NCI-H748 treated with DMSO at 0.1 percent for 48 hours (cell line): ENCODE measurements around the gene ASTN1.

ENCODE experiments used
- DNase-seq: peaks from one replicate; lab custom pipeline; 2025; lab: John Stamatoyannopoulos, UW

ASTN1 gene

DNA sequence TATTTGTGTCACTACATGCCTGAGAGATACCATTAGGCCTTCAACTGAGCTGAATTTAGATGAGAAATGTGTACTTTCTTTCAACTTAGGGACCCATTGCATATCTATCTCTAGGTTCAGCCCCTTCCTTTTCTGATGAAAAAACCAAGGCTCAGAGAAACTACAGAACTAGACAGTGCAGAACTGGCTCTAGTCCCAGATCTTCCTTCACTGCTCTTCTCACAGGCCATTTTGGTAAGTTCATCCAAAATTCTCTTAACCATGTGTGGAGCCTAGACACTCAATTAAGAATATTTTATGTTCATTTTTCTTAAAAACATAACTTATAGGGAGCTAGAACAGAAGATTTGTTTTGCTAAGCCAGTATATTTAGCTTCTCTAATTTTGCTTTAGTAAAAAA lies 128.9 kb downstream of the ASTN1 start:
- DNase-seq = no peak

DNA sequence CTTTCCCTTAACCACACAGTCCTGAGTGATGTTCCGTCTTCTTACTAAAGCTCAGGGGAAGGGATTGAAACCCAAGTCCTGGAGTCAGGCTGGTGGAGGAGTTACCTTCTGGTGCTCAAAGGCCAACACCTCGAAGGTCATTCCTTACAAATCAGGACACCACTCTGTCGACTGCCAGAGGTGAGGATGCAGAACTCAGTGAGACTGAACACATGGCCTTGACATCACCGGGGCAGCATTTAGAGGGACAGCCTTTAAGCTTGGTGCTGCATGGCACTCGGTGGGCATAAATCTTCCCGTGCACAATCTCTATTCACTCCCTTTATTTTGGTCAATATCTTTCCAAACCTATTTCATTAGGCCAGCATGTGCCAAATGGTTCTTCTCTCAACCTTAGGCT lies 130.9 kb downstream of the ASTN1 start:
- DNase-seq = no peak

DNA sequence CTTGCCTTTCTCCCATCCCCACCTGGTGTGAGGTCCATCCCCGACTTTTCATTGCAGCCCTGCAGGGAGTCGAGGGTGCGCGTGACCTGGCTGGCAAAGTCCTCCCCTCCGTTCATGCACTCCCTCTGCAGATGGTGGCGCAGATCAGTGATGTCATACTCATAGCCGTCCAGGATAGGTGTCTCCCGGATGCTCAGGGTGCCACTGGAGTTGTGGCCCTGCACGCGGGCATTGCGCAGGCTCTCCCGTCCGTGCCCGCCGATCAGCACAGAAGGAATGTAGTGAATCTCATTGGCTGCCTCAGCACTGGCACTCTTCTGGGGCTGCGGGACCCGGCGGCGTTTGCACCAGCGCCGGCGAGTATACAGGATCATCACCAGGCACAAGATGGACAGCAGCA lies 132.1 kb downstream of the ASTN1 start:
- peak; percentile 10 for DNase-seq

DNA sequence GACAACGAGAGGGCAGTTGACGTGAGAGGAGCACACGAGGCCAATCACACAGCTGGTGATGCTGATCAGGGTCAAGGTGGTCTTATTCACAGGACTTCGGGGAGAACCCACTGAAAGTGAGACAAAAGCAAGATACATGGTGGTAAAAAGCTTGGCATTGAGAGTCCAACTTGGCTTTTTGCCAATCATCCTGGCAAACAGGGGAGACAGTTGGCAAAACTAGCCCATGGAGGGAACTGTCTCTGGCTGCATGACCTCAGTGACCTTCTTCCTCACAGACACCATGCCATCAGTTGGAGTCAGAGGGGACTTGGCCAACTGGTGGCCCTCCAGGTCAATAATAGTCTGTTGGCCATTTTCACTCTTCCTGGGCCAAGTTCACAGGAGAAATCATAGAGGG lies 139.9 kb downstream of the ASTN1 start:
- no peak for DNase-seq

DNA sequence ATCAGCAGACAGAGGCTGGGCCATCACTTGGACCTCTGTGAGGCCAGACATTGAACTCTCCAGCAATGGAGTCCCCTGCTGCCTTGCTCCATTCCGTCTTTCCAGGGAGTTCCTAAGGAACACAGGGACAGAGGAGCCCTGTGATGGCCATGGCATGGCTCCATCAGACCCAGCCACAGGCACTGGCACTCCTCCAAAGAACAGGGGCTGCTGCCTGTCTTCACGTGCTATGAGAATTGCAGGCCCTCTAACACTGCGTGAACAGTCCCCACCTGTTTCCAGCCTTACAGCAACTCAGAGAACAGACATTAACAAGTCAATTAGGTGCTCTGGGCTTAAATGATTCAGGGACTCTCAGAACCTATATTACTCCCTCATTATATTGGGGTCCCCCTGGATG lies 140.8 kb downstream of the ASTN1 start:
- no peak for DNase-seq

DNA sequence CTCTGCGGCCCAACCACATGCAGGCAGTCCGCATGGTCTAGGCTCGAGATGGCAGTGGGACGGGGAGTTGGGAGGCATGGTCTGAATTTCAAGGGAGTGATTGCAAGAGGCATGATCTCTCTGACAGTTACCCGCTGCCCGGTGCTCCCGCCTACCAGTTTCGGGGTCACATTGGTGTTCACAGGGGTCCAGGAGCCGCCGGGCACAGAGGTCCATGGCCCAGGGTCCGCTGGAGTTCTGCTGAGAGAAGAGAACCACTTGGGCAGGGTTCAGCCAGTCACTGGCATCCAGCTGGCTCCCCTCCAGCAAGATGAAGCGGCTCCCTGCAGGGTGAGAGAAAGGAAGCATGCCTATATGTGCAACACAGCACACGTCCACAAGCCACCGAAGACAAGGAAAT lies 141.3 kb downstream of the ASTN1 start:
- DNase-seq = no peak

DNA sequence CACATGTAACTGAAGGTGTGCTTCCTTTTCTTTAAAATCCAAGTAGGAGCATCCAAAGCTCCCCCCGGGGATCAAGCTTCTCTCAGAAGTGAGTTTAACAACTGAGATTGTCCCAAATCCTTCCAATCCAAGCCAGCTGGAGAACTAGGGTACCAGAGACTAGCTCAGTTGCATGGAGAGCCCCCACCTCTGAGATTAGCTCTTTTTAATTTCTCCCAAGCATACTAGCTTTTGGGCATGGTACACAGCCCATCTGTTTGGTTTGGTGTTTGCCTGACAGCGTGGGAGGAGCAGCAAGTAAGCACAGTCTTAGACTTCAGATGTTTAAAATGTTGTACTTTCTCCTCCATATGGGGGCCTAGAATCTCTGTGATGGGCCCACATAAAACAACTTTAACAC lies 142.8 kb downstream of the ASTN1 start:
- DNase-seq = no peak

DNA sequence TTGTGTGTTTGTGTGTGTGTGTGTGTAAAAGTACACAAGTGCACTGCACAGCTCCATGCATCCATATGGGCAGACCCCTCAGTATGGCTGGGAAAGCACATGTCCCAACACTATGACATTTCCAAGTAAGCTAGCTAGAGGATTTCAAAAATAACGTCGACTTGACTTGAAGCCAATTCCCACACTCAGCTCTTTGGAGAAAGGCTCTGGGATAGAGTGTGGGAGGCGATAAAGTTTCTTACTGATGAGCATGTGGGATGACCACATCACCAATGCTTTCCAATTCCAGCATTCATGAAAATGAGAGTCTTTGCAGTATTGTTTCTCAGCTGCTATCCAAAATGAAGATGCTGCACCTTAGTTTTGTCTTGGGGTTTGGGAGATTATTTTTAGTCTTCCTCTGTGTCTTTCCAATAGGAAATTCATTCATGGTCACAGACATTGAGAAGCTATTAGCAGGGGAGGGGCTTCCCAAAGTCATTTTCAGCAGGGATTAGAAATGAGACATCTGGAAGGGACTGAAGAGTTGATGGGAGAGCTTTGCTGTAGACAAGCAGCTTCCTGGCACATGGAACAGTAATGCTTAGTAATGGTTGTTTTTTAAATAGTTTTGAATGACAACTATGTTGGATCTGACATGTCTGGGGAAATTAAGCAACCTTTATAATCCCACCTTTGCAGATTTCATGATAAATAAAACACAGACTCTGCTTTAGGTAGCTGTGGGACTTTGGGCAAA lies 143.5 kb downstream of the ASTN1 start:
- DNase-seq = no peak

DNA sequence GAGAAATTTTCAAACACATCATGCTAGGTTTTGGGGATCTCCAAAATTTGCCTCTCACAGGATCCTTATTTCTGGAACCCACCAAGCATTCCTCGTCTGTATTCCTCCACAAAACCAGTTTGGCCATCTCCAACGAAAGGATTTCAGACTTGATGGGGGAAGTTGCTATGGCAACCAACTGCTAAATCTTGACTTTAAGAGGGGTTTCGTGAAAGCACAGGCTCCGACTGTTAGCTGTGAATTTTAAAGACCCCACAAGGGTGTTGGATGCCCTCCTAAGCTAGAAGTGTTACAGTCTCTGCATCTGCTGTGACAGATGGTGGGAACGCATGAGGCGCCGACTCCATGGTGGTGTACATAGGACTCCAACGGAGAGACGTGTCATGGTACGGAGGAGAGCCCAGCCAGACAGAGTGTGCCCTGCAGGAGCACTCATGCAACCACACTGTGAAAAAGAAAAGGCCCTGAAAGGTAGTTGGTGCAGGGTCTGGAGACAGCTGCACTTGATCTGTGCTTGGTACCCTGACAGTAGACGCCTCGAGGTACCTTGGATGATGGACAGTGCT lies 147.1 kb downstream of the ASTN1 start:
- no peak for DNase-seq

DNA sequence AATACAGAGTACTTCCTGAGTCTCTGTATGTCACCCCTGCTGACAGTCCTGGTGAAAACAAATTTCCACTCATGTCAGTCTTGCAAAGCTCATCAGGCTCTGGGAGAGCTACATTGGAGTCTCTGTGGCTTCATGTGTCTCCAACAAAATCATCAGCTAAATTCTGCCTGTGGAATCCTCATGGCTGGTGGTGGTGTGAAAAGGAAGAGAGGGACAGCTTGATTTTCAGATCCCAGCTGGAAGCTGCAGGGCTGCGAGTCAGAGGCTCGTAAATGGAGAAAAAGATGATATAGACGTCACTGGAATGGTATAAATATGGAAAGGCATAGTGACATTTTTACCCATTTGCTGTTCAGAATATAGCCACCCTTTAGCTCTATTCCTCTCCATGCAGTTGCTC lies 150.2 kb downstream of the ASTN1 start:
- no peak for DNase-seq

DNA sequence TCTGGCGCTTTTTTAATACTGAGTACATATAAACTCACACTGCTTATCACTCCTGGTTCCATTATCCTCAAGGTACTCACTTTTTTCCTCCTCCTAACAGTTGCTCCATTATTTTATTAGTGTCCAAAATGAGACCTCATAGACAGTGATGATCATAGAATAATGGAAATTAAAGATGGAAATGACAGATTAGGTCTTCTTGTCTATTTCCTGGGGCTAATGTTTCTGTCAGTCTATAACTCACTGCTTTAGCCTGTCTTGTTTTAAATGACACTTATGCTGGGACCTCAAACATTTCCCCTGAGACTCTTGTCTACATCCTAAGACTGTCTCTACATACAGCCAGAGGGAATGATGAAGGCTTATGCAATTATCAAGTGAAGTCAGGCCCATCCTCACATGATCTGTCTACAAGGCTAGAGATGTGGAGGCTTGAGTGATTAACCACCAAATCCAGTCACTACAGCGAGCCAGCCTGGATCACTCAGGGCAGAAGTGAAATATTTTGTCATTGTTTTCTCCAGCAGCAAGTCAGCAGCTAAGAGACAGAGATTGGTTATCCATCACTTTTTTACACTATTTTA lies 152.1 kb downstream of the ASTN1 start:
- DNase-seq = no peak

DNA sequence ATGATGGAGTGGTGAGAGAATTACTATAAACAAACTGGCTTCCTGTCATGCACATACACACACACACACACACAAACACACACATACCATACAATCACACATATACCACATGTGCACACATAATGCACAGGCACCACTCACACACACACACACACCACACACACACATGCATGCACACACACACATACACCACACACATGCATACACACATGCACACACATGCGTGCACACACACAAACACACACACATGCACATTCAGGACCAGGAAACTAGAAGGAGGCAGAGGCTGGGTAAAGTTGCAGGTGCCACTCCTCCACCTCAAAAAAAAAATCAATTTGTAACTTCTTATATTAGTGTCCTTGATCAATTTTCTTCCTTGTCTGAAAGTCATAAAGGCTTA lies 153.0 kb downstream of the ASTN1 start:
- no peak for DNase-seq

DNA sequence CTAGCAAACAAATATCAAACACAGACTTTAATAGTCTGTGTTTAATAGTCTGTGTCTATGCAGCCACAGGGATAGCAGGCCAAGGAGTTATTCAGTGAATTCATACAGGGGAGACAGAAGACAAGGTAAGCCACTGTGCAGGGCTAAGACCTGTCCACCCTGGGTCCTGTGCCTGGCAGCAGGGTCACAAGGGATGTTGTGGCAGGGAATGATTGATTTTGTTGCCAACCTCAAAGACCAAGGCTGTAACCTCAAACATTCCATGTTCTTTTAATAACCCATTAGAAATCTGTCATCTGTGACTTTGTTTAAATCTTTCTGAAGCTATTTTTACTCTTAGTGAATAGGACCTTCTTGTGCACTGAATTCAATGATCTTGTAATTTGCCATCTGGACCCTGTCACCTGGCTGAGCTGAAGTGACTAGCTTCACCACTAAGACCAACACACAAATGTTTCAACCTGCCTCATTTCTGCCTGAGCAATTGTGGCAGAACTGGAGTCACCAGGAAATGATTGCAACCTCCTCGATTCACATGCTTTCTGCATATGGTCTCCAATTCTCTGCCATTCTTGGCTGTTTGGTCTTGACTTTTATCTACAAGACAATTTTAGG lies 154.2 kb downstream of the ASTN1 start:
- no peak for DNase-seq

DNA sequence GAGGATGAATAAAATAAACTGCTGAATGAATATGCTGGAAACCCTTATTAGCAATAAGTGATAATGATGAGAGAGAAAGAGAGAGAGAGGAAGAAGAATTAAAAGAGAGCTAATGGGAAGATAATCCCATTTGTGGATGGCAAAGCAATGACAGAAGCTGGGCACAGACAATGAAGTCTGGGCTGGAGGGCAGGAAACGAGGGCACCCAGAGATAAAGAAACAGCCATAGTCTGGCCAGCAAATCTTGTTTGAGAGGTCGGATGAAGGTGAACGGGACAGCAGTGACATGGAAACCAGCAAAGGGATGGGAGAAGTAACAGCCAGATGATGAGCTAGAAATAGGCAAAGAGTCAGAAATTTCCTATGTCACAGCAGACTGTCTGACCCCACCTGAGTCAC lies 155.9 kb downstream of the ASTN1 start:
- no peak for DNase-seq

DNA sequence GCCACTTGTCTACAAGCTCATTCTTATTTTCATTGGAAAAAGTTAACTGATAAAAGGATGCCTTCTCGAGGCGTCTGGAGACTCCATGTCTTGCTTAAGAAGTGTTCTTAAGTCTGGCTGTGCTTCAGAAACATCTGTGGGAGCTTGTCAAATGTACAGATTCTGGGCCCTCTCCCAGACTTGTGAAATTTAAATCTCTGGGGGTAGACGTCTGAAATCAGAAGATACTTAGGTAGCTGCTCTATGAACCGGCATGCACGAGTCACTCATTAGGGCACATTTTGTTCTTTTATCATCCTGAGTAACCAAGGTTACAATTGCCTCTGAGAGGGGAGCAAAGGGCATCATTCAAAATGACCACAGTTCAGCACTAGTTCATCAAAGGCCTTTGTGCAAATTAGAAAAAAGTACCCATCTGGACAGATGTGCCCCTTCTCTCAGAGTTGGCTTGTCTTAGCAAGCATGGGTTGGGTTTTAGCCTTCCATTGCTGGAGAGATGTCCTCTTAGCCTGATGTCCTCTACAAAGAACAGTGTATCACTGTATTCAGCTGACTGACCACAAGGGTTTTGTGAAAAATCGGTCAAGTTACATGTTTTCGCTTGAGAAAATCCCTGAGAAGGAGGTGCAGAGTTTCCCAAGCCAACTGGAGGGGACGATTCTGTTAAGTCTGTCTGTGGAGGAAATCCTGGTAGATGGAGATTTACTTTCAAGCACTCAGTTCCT lies 156.9 kb downstream of the ASTN1 start:
- DNase-seq = no peak

DNA sequence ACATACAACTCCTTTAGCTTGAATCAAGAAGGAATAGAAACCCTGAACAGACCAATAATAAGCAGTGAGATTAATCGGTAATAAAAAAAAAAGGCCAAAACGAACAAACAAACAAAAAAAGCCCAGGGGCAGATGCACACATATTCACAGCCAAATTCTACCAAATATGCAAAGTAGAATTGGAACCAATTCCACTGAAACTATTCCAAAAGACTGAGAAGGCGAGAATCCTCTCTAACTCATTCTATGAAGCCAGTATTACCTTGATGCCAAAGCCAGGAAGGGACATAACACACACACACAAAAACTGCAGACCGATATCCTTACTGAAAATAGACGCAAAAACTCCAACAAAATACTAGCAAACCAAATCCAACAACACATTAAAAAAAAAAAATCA lies 161.6 kb downstream of the ASTN1 start:
- no peak for DNase-seq

DNA sequence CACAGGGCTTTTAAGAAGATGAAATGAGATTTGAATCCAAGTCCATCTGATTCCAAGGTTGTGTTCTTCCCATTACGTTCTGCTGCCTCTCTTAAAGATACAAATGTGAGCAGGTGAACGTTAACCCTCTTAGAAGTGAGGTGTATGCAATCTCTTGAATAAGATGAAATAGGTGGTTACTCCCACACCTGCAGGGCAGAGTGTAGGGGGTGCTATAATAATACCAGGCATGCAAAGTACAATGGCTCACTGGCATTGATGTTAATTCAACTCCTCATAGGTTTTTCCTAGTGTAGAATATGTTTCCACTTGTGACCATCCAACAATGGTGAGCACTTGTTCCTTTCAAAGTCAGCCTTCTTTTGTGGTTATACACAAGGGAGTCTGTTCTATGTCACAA lies 163.0 kb downstream of the ASTN1 start:
- DNase-seq = no peak

DNA sequence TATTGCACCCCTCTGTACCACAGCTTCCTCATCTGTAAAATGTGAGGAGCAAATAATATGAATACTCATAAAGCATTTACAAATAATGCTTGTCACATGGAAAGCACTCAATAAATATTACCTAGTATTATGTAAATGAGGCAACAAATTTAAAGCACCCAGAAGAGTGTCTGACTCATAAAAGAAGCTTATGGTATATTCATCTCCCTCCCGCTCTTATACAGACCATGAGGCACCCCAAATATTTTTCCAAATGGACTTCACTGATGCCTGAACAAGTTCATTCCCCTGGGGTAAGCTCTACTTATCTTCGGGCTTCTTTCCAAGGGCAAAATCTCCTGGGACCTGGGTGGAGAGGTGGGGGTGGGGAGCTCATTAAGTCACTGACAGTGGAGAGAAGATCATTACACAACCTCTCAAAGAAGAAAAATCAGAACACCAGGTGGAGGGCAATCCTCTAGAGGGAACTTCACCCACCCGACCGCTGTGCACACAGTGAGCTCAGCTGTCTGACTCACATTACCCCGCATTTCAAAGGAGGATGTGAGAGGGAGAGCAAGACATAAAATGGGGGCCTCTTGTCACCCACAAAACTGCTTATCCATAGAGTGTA lies 166.2 kb downstream of the ASTN1 start:
- no peak for DNase-seq

DNA sequence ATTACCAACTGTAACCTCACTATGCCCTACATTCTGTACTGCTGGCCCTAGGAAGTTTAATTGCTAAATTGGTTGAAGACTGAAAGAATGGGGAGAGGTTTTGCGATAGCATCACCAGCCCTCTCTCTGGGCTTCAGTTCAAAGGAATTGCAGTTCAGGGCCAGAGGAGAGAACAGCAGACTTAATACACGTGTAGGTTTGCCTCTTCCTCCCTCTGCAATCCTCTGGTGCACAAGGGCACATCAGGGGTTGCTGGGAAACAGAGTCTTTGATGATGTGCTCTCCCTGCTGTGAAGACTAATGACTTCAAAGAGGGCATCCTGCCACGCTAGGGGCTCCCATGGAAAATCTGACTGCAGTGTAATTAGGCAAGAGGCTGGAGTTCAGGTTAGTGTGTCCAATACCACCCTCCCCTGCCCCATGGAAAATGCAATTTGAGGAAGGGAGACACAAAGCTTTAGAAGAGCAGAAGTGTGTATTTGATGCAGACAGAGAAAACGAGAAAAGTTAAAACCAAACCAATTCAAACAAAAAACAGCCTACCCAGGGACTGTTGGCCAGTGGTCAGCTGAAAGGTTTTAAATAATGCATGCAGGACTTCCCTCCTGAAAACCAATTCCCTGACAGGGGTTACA lies 167.9 kb downstream of the ASTN1 start:
- peak; percentile 3 for DNase-seq

DNA sequence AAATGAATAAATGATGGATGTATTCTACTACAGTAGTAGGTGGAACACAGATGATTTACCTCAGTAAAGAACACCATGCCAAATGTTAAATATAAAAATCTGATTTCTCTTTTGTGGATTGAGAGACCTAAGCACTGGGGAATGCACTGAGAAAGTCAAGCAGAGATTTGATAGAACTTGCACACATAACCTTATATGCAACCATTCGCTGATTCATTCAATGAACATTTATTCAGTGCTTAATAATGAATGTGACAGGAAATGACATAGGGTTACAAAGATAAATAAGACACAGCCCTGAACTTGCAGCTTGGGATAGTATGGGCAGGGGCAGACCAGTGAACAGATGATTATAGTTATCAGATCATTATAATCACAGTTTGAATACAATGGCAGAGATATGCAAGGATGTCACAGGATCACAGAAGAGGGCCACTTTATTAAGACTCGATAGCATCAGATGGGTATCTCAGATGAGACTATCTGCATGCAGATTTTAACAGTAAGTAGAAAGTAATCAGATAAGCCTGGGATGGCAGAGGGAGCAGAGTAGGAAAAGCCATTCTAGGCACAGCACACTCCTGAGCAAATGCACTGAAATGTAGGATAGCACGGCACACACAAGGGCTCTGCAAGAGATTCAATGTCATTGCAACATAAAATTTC lies 169.4 kb downstream of the ASTN1 start:
- DNase-seq = no peak

DNA sequence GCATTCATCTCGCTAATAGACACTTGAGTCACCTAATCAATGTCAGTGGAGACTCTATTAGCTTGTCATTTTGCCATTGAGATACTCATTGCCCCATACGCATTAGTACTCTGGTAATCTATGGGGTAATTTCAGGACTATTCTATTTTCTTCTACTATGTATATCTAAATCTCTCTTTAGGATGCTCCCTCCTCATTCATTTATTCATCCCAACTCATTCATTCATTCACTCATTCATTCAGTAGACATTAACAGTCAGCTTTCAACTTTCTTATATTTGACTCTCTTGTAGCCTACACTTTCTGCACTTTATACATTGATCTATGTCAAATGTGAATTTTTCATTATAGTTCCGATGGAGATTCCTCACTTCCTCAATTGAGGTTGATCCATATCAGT lies 170.9 kb downstream of the ASTN1 start:
- no peak for DNase-seq
